Lower lobe of right lung (tissue), 2 donors: ENCODE results near the gene MRPL43. TPM values are rescaled to one million over a fixed set of nuclear protein-coding genes. Genes with fewer than 3 reads are reported as not detected.

Experiments used
- ATAC-seq, 2 donors: fragments of 200-7000 bp; cut with Tn5 transposase; one replicate each; pipeline ENCODE4 v1.9.1; 2020 to 2022; ENCODE audit warnings: mild to moderate bottlenecking in 2 of 2, moderate library complexity in 2 of 2
- DNase-seq: peaks from one replicate; pipeline ENCODE4 v3.0.0-alpha.2; 2020
- H3K27ac ChIP-seq: fragments of 200-600 bp; one replicate; pipeline ENCODE4 v1.8.0; 2022
- H3K27me3 ChIP-seq: fragments of 200-600 bp; one replicate; pipeline ENCODE4 v1.8.0; 2022; ENCODE audit warnings: low read depth
- H3K36me3 ChIP-seq: fragments of 200-600 bp; one replicate; pipeline ENCODE4 v1.8.0; 2022; ENCODE audit warnings: mild to moderate bottlenecking
- H3K4me1 ChIP-seq: fragments of 200-600 bp; one replicate; pipeline ENCODE4 v1.8.0; 2022
- H3K4me3 ChIP-seq: fragments of 200-600 bp; one replicate; pipeline ENCODE4 v1.8.0; 2022; ENCODE audit warnings: mild to moderate bottlenecking
- H3K9me3 ChIP-seq: fragments of 200-600 bp; one replicate; pipeline ENCODE4 v1.8.0; 2022
- CTCF ChIP-seq: fragments of 200-600 bp; IDR thresholded peaks from one replicate; pipeline ENCODE4 v1.8.0; 2022; ENCODE audit warnings: antibody characterized with exemption, mild to moderate bottlenecking
- intact Hi-C: fragments of 100-400 bp; cut with DNase I; formaldehyde crosslinking; loops from one replicate; pipeline ENCODE4 v1.11.0; 2022
- total RNA-seq: library from RNA; stranded (reverse); fragmentation: NEBNext Ultra II Directional; extraction: Animal tissue kit (Norgen Biotek cat#: 25700); gene quantifications from one replicate; pipeline ENCODE4 v1.2.1, GENCODE V29; 2021
- donor health status: DM: no; HTN: yes; CAD: no; lungs with severe emphysema.

Gene MRPL43
- total RNA-seq, 1 donor from 2014 or later = 59.7 TPM

GRCh38 chr10:101007915-101008822 is 20.9 kb upstream of the MRPL43 start:
- no peak for ATAC-seq
- no peak for DNase-seq

GRCh38 chr10:101007099-101007711 is 19.9 kb upstream of the MRPL43 start:
- no peak for DNase-seq
- H3K27me3 ChIP-seq = no peaks in the 10 kb centered on the region
- no peaks in the 10 kb centered on the region for H3K9me3 ChIP-seq
- peak overlapping the region; percentile 46 for H3K27ac ChIP-seq
- peaks cover 51% of the 10 kb centered on the region for H3K36me3 ChIP-seq
- intact Hi-C loops = no loop called here
- H3K4me1 ChIP-seq = peaks cover 43% of the 10 kb centered on the region
- no peak for TF ChIP-seq CTCF
- no peak for ATAC-seq
- no peak overlapping the region for H3K4me3 ChIP-seq

More at GRCh38 chr10:101007915-101008822, 20.9 kb upstream of the MRPL43 start:
- Histone ChIP-seq H3K27ac (no peak overlapping the region), H3K4me1 (peaks cover 43% of the 10 kb centered on the region), H3K27me3 (no peaks in the 10 kb centered on the region), H3K36me3 (peaks cover 41% of the 10 kb centered on the region), H3K4me3 (no peak overlapping the region), H3K9me3 (no peaks in the 10 kb centered on the region)
- intact Hi-C loops = no loop called here
- TF ChIP-seq CTCF = no peak

GRCh38 chr10:101006593-101007098 is 19.3 kb upstream of the MRPL43 start:
- Histone ChIP-seq H3K9me3 (no peaks in the 10 kb centered on the region), H3K36me3 (peaks cover 51% of the 10 kb centered on the region), H3K27me3 (no peaks in the 10 kb centered on the region), H3K4me3 (no peak overlapping the region), H3K27ac (no peak overlapping the region), H3K4me1 (peaks cover 43% of the 10 kb centered on the region)
- no peak for TF ChIP-seq CTCF
- no peak for DNase-seq
- no peak for ATAC-seq
- intact Hi-C loops = no loop called here

GRCh38 chr10:101005869-101006567 is 18.7 kb upstream of the MRPL43 start:
- ATAC-seq = no peak
- H3K4me1 ChIP-seq = peaks cover 47% of the 10 kb centered on the region
- DNase-seq = no peak
- no peaks in the 10 kb centered on the region for H3K9me3 ChIP-seq
- H3K27me3 ChIP-seq = no peaks in the 10 kb centered on the region
- no peak overlapping the region for H3K4me3 ChIP-seq
- H3K27ac ChIP-seq = peak overlapping the region; percentile 25
- intact Hi-C loops = no loop called here
- no peak for TF ChIP-seq CTCF
- H3K36me3 ChIP-seq = peaks cover 51% of the 10 kb centered on the region

- ATAC-seq (no peak), DNase-seq (no peak)
- Histone ChIP-seq H3K36me3 (peaks cover 51% of the 10 kb centered on the region), H3K4me3 (no peak overlapping the region), H3K9me3 (no peaks in the 10 kb centered on the region), H3K4me1 (peaks cover 54% of the 10 kb centered on the region), H3K27me3 (no peaks in the 10 kb centered on the region), H3K27ac (peak overlapping the region; percentile 25)
- no peak for TF ChIP-seq CTCF
- intact Hi-C loops = no loop called here
Observed at GRCh38 chr10:101005361-101005760, 18.1 kb upstream of the MRPL43 start.
